H1 (cell line): ENCODE measurements around the gene MOB3B. TPM values are rescaled to one million over a fixed set of nuclear protein-coding genes. Genes with fewer than 3 reads are reported as not detected.

Experiments used
- CTCF ChIA-PET: fragments of 300-600 bp; sonication (Branson Sonifier 250); formaldehyde crosslinking; loops from one replicate; lab custom pipeline; 2021; ENCODE audit not compliant: partially characterized antibody; lab: Charles Lee
- POLR2A ChIA-PET: fragments of 300-600 bp; sonication (Branson Sonifier 250); formaldehyde crosslinking; loops from one replicate; lab custom pipeline; 2021; ENCODE audit warnings: inconsistent platforms; ENCODE audit not compliant: partially characterized antibody; lab: Charles Lee
- DNase-seq, 2 experiments: peaks; one replicate each; pipeline versions ENCODE4 v3.0.0 to v3.0.0-alpha.2; 2010 to 2022; ENCODE audit warnings: low spot score in 2 of 2, low read depth in 1 of 2, mixed read lengths in 1 of 2
- FAIRE-seq: peaks from 2 replicates; lab custom pipeline; 2011; peaks lifted over from hg19 to GRCh38; lab: Jason Lieb, UNC
- H2AFZ ChIP-seq: 2 replicates; pipeline ENCODE4 v1.8.1; 2012; ENCODE audit warnings: low read length, inconsistent platforms
- H2AK5ac ChIP-seq: 2 replicates; pipeline ENCODE4 v1.6.1; 2013; ENCODE audit warnings: low read depth, low read length
- H2BK120ac ChIP-seq: replicated peaks from 2 replicates; pipeline ENCODE3; 2013; ENCODE audit warnings: low read depth, low read length, inconsistent platforms
- H2BK12ac ChIP-seq: 2 replicates; pipeline ENCODE4 v1.6.1; 2013; ENCODE audit warnings: low read depth, low read length
- H2BK15ac ChIP-seq: 2 replicates; pipeline ENCODE4 v1.6.1; 2013; ENCODE audit warnings: low read length
- H2BK20ac ChIP-seq: 2 replicates; pipeline ENCODE4 v1.6.1; 2013; ENCODE audit warnings: low read length
- H2BK5ac ChIP-seq: 2 replicates; pipeline ENCODE4 v1.6.1; 2013; ENCODE audit warnings: low read depth, low read length
- H3K14ac ChIP-seq: 2 replicates; pipeline ENCODE4 v1.6.1; 2013; ENCODE audit warnings: inconsistent platforms; ENCODE audit not compliant: insufficient read length
- H3K18ac ChIP-seq: 2 replicates; pipeline ENCODE4 v1.6.1; 2013; ENCODE audit warnings: low read length; ENCODE audit errors: extremely low read depth
- H3K23ac ChIP-seq: 2 replicates; pipeline ENCODE4 v1.6.1; 2013; ENCODE audit warnings: inconsistent platforms; ENCODE audit not compliant: insufficient read length
- H3K23me2 ChIP-seq: 2 replicates; pipeline ENCODE4 v1.6.1; 2013; ENCODE audit warnings: low read depth, low read length
- H3K27ac ChIP-seq: 2 replicates; pipeline ENCODE4 v1.6.1; 2011; ENCODE audit warnings: low read depth, low read length, inconsistent platforms
- H3K27me3 ChIP-seq, 4 experiments: replicated peaks in 1 of 4; 1 replicate in 1 of 4; 2 replicates in 3 of 4; pipeline versions ENCODE4 v1.6.1 to v1.8.1; 2011 to 2013; ENCODE audit warnings: low read length in 3 of 4, mild to moderate bottlenecking in 3 of 4, inconsistent platforms in 2 of 4, mixed read lengths in 2 of 4, moderate library complexity in 1 of 4; ENCODE audit not compliant: control insufficient read depth in 3 of 4, insufficient read depth in 3 of 4; ENCODE audit errors: extremely low read depth in 1 of 4
- H3K36me3 ChIP-seq, 4 experiments: 2 replicates each; pipeline versions ENCODE4 v1.6.1 to v1.8.1; 2011 to 2013; ENCODE audit warnings: mild to moderate bottlenecking in 4 of 4, low read length in 3 of 4, moderate library complexity in 2 of 4, control low read depth in 1 of 4, inconsistent platforms in 1 of 4; ENCODE audit not compliant: insufficient read depth in 4 of 4, control insufficient read depth in 2 of 4
- H3K4ac ChIP-seq: replicated peaks from 2 replicates; pipeline ENCODE3; 2013; ENCODE audit warnings: low read length, low read depth, mixed read lengths, inconsistent platforms; ENCODE audit not compliant: insufficient read length
- H3K4me1 ChIP-seq, 4 experiments: replicated peaks in 1 of 4; 1 replicate in 1 of 4; 2 replicates in 3 of 4; pipeline versions ENCODE4 v1.6.1 to v1.8.1; 2011 to 2013; ENCODE audit warnings: low read length in 3 of 4, inconsistent platforms in 2 of 4, mixed read lengths in 1 of 4; ENCODE audit not compliant: insufficient read depth in 4 of 4, control insufficient read depth in 3 of 4
- H3K4me2 ChIP-seq, 2 experiments: 2 replicates each; pipeline versions ENCODE4 v1.6.1 to v1.8.1; 2011 to 2013; ENCODE audit warnings: low read depth in 2 of 2, low read length in 2 of 2, control low read depth in 1 of 2, inconsistent platforms in 1 of 2, mild to moderate bottlenecking in 1 of 2; ENCODE audit not compliant: insufficient read depth in 1 of 2
- H3K4me3 ChIP-seq, 4 experiments: fragments of 200-600, 300-600 bp in 1 of 4; sonication (generic), shearing (Covaris generic), sonication (Bioruptor Twin) in 1 of 4; 2 replicates each; pipeline versions ENCODE4 v1.5.1 to v1.8.1; 2011 to 2016; ENCODE audit warnings: low read length in 4 of 4, low read depth in 3 of 4, control low read depth in 2 of 4, inconsistent platforms in 2 of 4, mild to moderate bottlenecking in 2 of 4, mixed read lengths in 1 of 4, moderate library complexity in 1 of 4; ENCODE audit not compliant: insufficient read depth in 2 of 4; ENCODE audit errors: extremely low read depth in 1 of 4
- H3K56ac ChIP-seq: replicated peaks from 2 replicates; pipeline ENCODE3; 2013; ENCODE audit warnings: low read depth, mild to moderate bottlenecking, mixed read lengths, low read length, inconsistent platforms; ENCODE audit not compliant: insufficient read length
- H3K79me1 ChIP-seq: 2 replicates; pipeline ENCODE4 v1.6.1; 2013; ENCODE audit warnings: low read depth, low read length, control low read depth
- H3K79me2 ChIP-seq, 2 experiments: 2 replicates each; pipeline versions ENCODE4 v1.6.1 to v1.8.1; 2012 to 2013; ENCODE audit warnings: low read length in 2 of 2, mild to moderate bottlenecking in 2 of 2, inconsistent platforms in 1 of 2; ENCODE audit not compliant: insufficient read depth in 2 of 2, control insufficient read depth in 1 of 2
- H3K9ac ChIP-seq, 4 experiments: replicated peaks in 1 of 4; 1 replicate in 1 of 4; 2 replicates in 3 of 4; pipeline versions ENCODE4 v1.6.1 to v1.8.1; 2011 to 2013; ENCODE audit warnings: low read depth in 3 of 4, low read length in 3 of 4, control low read depth in 2 of 4, mild to moderate bottlenecking in 2 of 4, moderate library complexity in 2 of 4, inconsistent platforms in 1 of 4; ENCODE audit errors: extremely low read depth in 1 of 4
- H3K9me3 ChIP-seq, 2 experiments: 2 replicates each; pipeline versions ENCODE4 v1.6.1 to v1.8.1; 2012 to 2013; ENCODE audit warnings: mild to moderate bottlenecking in 2 of 2, moderate library complexity in 2 of 2, control low read depth in 1 of 2, inconsistent platforms in 1 of 2, low read depth in 1 of 2, low read length in 1 of 2, mixed read lengths in 1 of 2; ENCODE audit not compliant: insufficient read depth in 2 of 2
- H4K20me1 ChIP-seq, 2 experiments: replicated peaks in 1 of 2; 2 replicates each; pipeline versions ENCODE3 to v1.8.1; 2011 to 2013; ENCODE audit warnings: inconsistent platforms in 2 of 2, low read length in 2 of 2, mild to moderate bottlenecking in 1 of 2; ENCODE audit not compliant: insufficient read depth in 2 of 2, control insufficient read depth in 1 of 2
- H4K5ac ChIP-seq: 2 replicates; pipeline ENCODE4 v1.6.1; 2013; ENCODE audit warnings: low read length, low read depth, mixed read lengths, inconsistent platforms; ENCODE audit not compliant: insufficient read length
- H4K8ac ChIP-seq: 2 replicates; pipeline ENCODE4 v1.8.0; 2013; ENCODE audit warnings: mild to moderate bottlenecking, moderate library complexity, low read length, inconsistent platforms; ENCODE audit not compliant: insufficient read depth; ENCODE audit errors: extremely low read depth
- H4K91ac ChIP-seq: replicated peaks from 2 replicates; pipeline ENCODE3; 2013; ENCODE audit warnings: low read length, mixed read lengths, inconsistent platforms; ENCODE audit not compliant: insufficient read length
- EP300 ChIP-seq, 2 experiments: IDR thresholded peaks; 1 replicate in 1 of 2; 2 replicates in 1 of 2; pipeline ENCODE4 v1.6.1; 2011 to 2012; ENCODE audit warnings: low read depth in 2 of 2, low read length in 2 of 2, mild to moderate bottlenecking in 2 of 2, borderline replicate concordance in 1 of 2, inconsistent platforms in 1 of 2, moderate library complexity in 1 of 2
- FOSL1 ChIP-seq: IDR thresholded peaks from 2 replicates; pipeline ENCODE4 v1.6.1; 2011; ENCODE audit warnings: mild to moderate bottlenecking, low read depth, low read length, moderate library complexity; ENCODE audit not compliant: insufficient read depth
- SP4 ChIP-seq: IDR thresholded peaks from 2 replicates; pipeline ENCODE4 v1.6.1; 2012; ENCODE audit warnings: low read length, inconsistent platforms
- SRF ChIP-seq: IDR thresholded peaks from 2 replicates; pipeline ENCODE4 v1.6.1; 2011; ENCODE audit warnings: mild to moderate bottlenecking, low read depth, low read length, moderate library complexity
- USF2 ChIP-seq: IDR thresholded peaks from 2 replicates; pipeline ENCODE4 v1.6.1; 2011; ENCODE audit warnings: low read length, improper control_type of control experiment
- ZNF274 ChIP-seq: IDR thresholded peaks from 2 replicates; pipeline ENCODE4 v1.7.0; 2012; ENCODE audit warnings: low read length, borderline replicate concordance; ENCODE audit errors: extremely low read depth
- WGBS, 2 experiments: shearing (Covaris generic) in 1 of 2; methylation state at CpG; one replicate each; pipeline versions ENCODE4 v1.1.6 to v1.1.7; 2013 to 2015; ENCODE audit warnings: low lambda C conversion rate in 2 of 2, mixed read lengths in 2 of 2, inconsistent platforms in 1 of 2, low coverage in 1 of 2, missing lambda C conversion rate in 1 of 2; ENCODE audit not compliant: insufficient replicate concordance in 2 of 2, insufficient coverage in 1 of 2, insufficient read length in 1 of 2; ENCODE audit errors: extremely low coverage in 1 of 2, missing lambda C conversion rate in 1 of 2; 5-methylcytosine and 5-hydroxymethylcytosine counted together
- polyA plus RNA-seq, 7 experiments: library from polyadenylated mRNA; depleted of rRNA in 3 of 7; stranded (reverse) in 5 of 7; unstranded in 2 of 7; fragments of >200 nt in 5 of 7; fragments of 200-250 nt in 2 of 7; gene quantifications; 1 replicate in 5 of 7; 2 replicates in 1 of 7; 4 replicates in 1 of 7; pipeline versions ENCODE4 v1.2.1 to v1.2.3, GENCODE V29; 2011 to 2013; ENCODE audit warnings: missing spikeins in 2 of 7, mixed read lengths in 2 of 7
- total RNA-seq: library from RNA; stranded (reverse); fragmentation: NEBNext Ultra II Directional; extraction: Animal tissue kit (Norgen Biotek cat#: 25700); gene quantifications from 2 replicates; pipeline ENCODE4 v1.2.1, GENCODE V29; 2021

The MOB3B gene
- total and polyA plus RNA-seq, 2 of the 8 experiments (the other 6 are each of a cell fraction or from before 2014, with no cell fraction given) = 12.7 to 16.1 TPM

GRCh38 chr9:27394154-27394825 is 135.3 kb downstream of the MOB3B start:
- no peak overlapping the region for H4K5ac ChIP-seq
- POLR2A ChIA-PET = no interaction called here
- H3K9me3 ChIP-seq = no peaks in the 10 kb centered on the region
- no peaks in the 10 kb centered on the region for H4K20me1 ChIP-seq
- H3K36me3 ChIP-seq = no peaks in the 10 kb centered on the region
- no peak overlapping the region for H2BK20ac ChIP-seq
- H4K91ac ChIP-seq = no peak overlapping the region
- FAIRE-seq (no peak), DNase-seq (no peak)
- H3K4me3 ChIP-seq = no peak overlapping the region
- CTCF ChIA-PET = interaction anchor here (1.0 to 1.1 kb wide), 2 partner anchors 27 to 90 kb away, joined by 3 to 4 read pairs; no protein-coding TSS in a partner anchor
- no peak overlapping the region for H2BK5ac ChIP-seq
- H3K27me3 ChIP-seq = no peaks in the 10 kb centered on the region
- no peak overlapping the region for H2AK5ac ChIP-seq
- no peak overlapping the region for H2BK12ac ChIP-seq
- H2BK120ac ChIP-seq = no peak overlapping the region
- H3K9ac ChIP-seq = no peak overlapping the region; a peak in 1 of 7 replicates
- WGBS, 2 experiments = 87% methylated on average over 4 of the region's 4 CpGs; no CpG with 5 or more reads in 1 of the 2 experiments
- H3K4me1 ChIP-seq = peaks cover 4 to 8% (median 6%) of the 10 kb centered on the region in 4 experiments; a peak in 5 of 7 replicates
- no peak overlapping the region for H3K14ac ChIP-seq
- H3K4me2 ChIP-seq = no peak overlapping the region
- no peak overlapping the region for H3K23ac ChIP-seq
- H4K8ac ChIP-seq = no peak overlapping the region
- no peak for TF ChIP-seq SP4
- no peak for TF ChIP-seq EP300 (IDR thresholded peaks at IDR 0.05; ENCODE audit: borderline replicate concordance in 1 of 2, low read depth in 2 of 2, low read length in 2 of 2)
- no peak for TF ChIP-seq USF2
- TF ChIP-seq FOSL1 = no peak
- TF ChIP-seq SRF = no peak
- no peak for TF ChIP-seq ZNF274
- no peak overlapping the region for H2AFZ ChIP-seq
- no peak overlapping the region for H3K56ac ChIP-seq
- H2BK15ac ChIP-seq = no peak overlapping the region
- no peaks in the 10 kb centered on the region for H3K79me1 ChIP-seq
- no peaks in the 10 kb centered on the region for H3K23me2 ChIP-seq
- no peaks in the 10 kb centered on the region; a peak in 1 of 4 replicates for H3K79me2 ChIP-seq
- H3K18ac ChIP-seq = no peak overlapping the region
- no peak overlapping the region for H3K4ac ChIP-seq
- H3K27ac ChIP-seq = no peak overlapping the region
